Measurements from ENCODE around the gene KCNV2. TPM values are rescaled to one million over a fixed set of nuclear protein-coding genes. Genes with fewer than 3 reads are reported as not detected.

KCNV2 gene
- total RNA-seq: not detected in 2 replicates

DNA sequence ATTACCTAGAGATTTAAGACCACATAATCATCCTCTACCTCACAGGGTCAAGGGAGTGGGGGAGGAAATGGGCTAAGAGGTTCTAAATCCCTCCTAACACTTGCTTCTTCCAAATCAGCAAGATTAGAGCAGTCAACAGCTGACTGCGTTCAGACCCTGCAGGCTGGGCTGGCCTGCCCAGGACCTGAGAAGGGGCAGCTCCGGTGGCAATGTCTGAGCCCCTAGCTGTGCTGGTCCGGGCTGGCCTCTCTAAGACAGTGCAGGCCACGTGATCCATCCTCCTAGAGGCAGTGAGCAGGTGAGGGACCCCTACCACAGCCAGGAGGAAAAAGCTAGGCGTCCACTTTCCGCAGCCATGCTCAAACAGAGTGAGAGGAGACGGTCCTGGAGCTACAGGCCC lies at the start of gene KCNV2:
Gene KCNV2, plus strand, starts transcription at position 126 of the 400 bp plus-strand sequence. Its CDS starts 230 bp downstream, at position 356.

Other genes with a start within 250 kb of the KCNV2 start
- 7.4 and 26.9 TPM in 2 replicates for gene VLDLR, start 95.7 kb upstream of the KCNV2 start, total RNA-seq
- gene PUM3, start 126.6 kb downstream of the KCNV2 start, total RNA-seq: 23.0 and 51.5 TPM in 2 replicates